ENCODE data around the gene DLG1. TPM values are rescaled to one million over a fixed set of nuclear protein-coding genes. Genes with fewer than 3 reads are reported as not detected.

The DLG1 gene
- total RNA-seq, 1 donor from 2014 or later: 157 TPM

DNA sequence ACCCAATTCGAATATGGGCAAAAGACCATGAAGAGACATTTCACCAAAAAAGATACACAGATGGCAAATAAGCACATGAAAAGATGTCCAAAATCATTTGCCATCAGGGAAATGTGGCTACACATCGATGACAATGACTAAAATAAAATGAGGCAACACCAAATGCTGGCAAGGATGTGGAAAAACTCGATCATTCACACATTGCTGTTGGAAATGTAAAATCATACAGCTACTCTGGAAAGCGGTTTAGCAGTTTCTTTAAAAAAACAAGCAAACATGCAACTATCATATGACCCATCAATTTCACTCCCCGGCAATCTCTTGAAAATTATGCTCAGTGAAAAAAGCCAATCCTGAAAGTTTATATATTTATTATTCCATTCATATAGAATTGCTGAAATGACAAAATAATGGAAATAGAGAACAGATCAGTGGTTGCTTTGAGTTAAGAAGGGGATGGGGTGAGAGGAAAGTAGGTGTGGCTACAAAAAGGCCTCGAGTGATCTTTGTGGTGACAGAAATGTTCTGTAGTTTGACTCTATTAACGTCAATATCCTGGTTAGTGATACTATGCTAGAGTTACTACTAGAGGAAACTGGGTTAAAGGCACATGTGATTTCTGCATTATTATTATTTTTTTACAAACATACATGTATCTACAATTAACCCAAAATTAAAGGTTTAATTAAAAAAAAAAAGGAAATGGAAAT is 45.0 kb downstream of the DLG1 start:
- peaks cover 50% of the 10 kb centered on the region for H3K4me1 Mint-ChIP-seq (ENCODE audit: low read depth)
- H3K27ac Mint-ChIP-seq (ENCODE audit: unreplicated experiment): peak overlapping the region; percentile 22
- peaks cover 15% of the 10 kb centered on the region for H3K36me3 Mint-ChIP-seq (ENCODE audit: low read depth)
- peaks cover 16% of the 10 kb centered on the region for H3K9me3 Mint-ChIP-seq (ENCODE audit: low read depth)
- TF ChIP-seq, protein P1, sequence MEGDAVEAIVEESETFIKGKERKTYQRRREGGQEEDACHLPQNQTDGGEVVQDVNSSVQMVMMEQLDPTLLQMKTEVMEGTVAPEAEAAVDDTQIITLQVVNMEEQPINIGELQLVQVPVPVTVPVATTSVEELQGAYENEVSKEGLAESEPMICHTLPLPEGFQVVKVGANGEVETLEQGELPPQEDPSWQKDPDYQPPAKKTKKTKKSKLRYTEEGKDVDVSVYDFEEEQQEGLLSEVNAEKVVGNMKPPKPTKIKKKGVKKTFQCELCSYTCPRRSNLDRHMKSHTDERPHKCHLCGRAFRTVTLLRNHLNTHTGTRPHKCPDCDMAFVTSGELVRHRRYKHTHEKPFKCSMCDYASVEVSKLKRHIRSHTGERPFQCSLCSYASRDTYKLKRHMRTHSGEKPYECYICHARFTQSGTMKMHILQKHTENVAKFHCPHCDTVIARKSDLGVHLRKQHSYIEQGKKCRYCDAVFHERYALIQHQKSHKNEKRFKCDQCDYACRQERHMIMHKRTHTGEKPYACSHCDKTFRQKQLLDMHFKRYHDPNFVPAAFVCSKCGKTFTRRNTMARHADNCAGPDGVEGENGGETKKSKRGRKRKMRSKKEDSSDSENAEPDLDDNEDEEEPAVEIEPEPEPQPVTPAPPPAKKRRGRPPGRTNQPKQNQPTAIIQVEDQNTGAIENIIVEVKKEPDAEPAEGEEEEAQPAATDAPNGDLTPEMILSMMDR (IDR thresholded peaks at IDR 0.05): no peak
- no peak for DNase-seq (ENCODE audit: low spot score)
- no peak overlapping the region for H3K4me3 Mint-ChIP-seq (ENCODE audit: unreplicated experiment)
- H3K27me3 Mint-ChIP-seq (ENCODE audit: low read depth): no peaks in the 10 kb centered on the region

DNA sequence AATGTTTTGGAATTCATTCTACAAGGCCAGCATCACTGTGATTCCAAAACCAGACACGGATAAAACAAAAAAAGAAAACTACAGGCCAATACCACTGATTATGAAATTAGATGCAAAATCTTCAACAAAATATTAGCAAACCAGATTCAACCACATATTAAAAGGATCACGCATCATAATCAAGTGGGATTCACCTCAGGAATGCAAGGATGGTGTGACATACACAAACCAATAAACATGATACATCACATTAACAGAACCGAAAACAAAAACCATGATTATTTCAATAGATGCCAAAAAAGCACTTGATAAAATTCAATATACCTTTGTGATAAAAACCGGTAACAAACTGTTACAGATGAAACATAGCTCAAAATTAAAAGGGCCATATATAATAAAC is 48.9 kb downstream of the DLG1 start:
- H3K9me3 Mint-ChIP-seq (ENCODE audit: low read depth): peaks cover 24% of the 10 kb centered on the region
- TF ChIP-seq, protein P1 (IDR thresholded peaks at IDR 0.05): no peak
- no peaks in the 10 kb centered on the region for H3K27me3 Mint-ChIP-seq (ENCODE audit: low read depth)
- peaks cover 30% of the 10 kb centered on the region for H3K36me3 Mint-ChIP-seq (ENCODE audit: low read depth)
- no peak for DNase-seq (ENCODE audit: low spot score)
- no peak overlapping the region for H3K27ac Mint-ChIP-seq (ENCODE audit: unreplicated experiment)
- H3K4me1 Mint-ChIP-seq (ENCODE audit: low read depth): peaks cover 26% of the 10 kb centered on the region
- no peak overlapping the region for H3K4me3 Mint-ChIP-seq (ENCODE audit: unreplicated experiment)

DNA sequence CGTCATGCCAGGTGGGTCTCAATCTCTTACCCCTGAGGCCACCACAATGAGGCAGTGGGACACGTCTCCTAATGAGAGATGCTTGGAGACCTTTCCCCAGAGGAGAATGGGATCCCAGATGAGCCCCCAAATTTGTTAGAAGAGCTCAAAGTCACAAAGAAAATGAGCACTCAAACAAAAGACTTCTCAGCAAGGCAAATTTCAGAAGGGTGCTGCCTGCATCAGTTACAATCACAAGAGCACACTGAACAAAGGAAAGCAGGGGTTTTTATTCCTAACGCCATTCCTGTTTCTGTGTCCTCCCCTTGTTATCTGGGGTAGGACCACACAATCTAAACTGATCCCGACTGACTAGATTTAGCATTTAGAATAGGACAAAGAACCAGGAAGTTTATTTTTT is 50.1 kb downstream of the DLG1 start:
- DNase-seq (ENCODE audit: low spot score): no peak
- no peak overlapping the region for H3K27ac Mint-ChIP-seq (ENCODE audit: unreplicated experiment)
- H3K36me3 Mint-ChIP-seq (ENCODE audit: low read depth): peaks cover 40% of the 10 kb centered on the region
- TF ChIP-seq, protein P1 (IDR thresholded peaks at IDR 0.05): no peak
- peaks cover 17% of the 10 kb centered on the region for H3K4me1 Mint-ChIP-seq (ENCODE audit: low read depth)
- H3K4me3 Mint-ChIP-seq (ENCODE audit: unreplicated experiment): no peak overlapping the region
- H3K9me3 Mint-ChIP-seq (ENCODE audit: low read depth): peaks cover 27% of the 10 kb centered on the region
- H3K27me3 Mint-ChIP-seq (ENCODE audit: low read depth): no peaks in the 10 kb centered on the region

DNA sequence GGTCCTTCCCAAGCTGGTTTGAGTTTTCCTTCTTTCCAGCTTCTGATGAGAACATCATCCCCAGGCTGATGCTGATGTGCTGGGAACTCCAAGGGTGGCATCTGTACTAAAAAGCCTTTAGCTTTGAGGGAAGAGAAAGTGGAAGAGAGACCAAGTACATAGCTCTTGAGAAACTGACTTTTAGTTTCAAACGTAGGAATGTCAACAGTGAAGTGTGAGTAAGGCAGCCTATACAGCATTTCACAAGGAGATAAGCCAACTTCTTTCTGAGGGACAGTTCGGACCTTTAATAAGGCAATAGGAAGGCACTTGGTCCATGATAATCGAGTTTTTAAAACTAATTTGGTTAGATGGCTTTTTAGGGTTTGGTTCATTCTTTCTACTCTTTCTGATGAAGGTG is 53.7 kb downstream of the DLG1 start:
- Mint-ChIP-seq H3K36me3 (ENCODE audit: low read depth) (peaks cover 48% of the 10 kb centered on the region), H3K4me3 (ENCODE audit: unreplicated experiment) (no peak overlapping the region), H3K9me3 (ENCODE audit: low read depth) (peaks cover 48% of the 10 kb centered on the region), H3K27ac (ENCODE audit: unreplicated experiment) (peak overlapping the region; percentile 3), H3K27me3 (ENCODE audit: low read depth) (no peaks in the 10 kb centered on the region), H3K4me1 (ENCODE audit: low read depth) (peaks cover 39% of the 10 kb centered on the region)
- TF ChIP-seq, protein P1 (IDR thresholded peaks at IDR 0.05): no peak
- DNase-seq (ENCODE audit: low spot score): no peak

DNA sequence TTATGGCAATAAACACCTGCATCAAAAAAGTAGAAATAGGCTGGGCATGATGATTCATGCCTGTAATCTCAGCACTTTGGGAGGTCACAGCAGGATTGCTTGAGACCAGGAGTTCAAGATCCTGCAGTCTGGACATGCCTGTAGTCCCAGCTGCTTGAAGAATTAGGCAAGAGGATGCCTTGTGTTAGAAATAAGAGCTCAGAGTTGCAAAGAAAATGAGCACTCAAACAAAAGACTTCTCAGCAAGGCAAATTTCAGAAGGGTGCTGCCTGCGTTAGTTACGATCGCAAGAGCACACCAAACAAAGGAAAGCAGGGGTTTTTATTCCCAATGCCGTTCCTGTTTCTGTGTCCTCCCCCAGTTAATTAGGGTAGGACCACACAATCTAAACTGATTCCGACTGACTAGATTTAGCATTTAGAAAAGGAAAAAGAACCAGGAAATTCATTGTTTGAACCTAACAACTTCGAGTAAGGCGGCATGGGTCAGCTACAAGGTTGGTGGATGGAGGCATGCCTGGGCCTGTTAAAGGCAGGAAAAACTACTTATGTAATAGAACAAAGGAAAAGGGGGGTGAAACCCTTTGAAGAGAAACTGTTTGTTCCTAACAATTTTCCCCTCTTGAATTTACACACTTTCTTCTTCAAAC is 55.5 kb downstream of the DLG1 start:
- DNase-seq (ENCODE audit: low spot score): no peak
- Mint-ChIP-seq H3K4me1 (ENCODE audit: low read depth) (peaks cover 56% of the 10 kb centered on the region), H3K27ac (ENCODE audit: unreplicated experiment) (peak overlapping the region; percentile 25), H3K36me3 (ENCODE audit: low read depth) (peaks cover 37% of the 10 kb centered on the region), H3K9me3 (ENCODE audit: low read depth) (peaks cover 33% of the 10 kb centered on the region), H3K4me3 (ENCODE audit: unreplicated experiment) (no peak overlapping the region), H3K27me3 (ENCODE audit: low read depth) (no peaks in the 10 kb centered on the region)
- TF ChIP-seq, protein P1 (IDR thresholded peaks at IDR 0.05): no peak

Data from chondrocyte (in vitro differentiated cells).